AG04450 (cell line): ENCODE data around the gene IP6K1. TPM values are rescaled to one million over a fixed set of nuclear protein-coding genes. Genes with fewer than 3 reads are reported as not detected.

Source experiments
- CTCF ChIA-PET: fragments of 300-600, 350-600 bp; formaldehyde crosslinking; extraction: SDS; loops from one replicate; lab custom pipeline; 2022; ENCODE audit warnings: antibody characterized with exemption, inconsistent platforms; lab: Charles Lee
- POLR2A ChIA-PET: fragments of 350-600 bp; formaldehyde crosslinking; extraction: SDS; loops from one replicate; lab custom pipeline; 2021; ENCODE audit warnings: antibody characterized with exemption, inconsistent platforms; lab: Yijun Ruan, JAX
- DNase-seq: peaks from one replicate; pipeline ENCODE4 v3.0.0-alpha.2; 2011; ENCODE audit warnings: low read depth, low spot score
- H3K27ac ChIP-seq: one replicate; pipeline ENCODE4 v1.5.1; 2012; ENCODE audit warnings: low read depth, low read length, control low read depth
- H3K27me3 ChIP-seq: one replicate; pipeline ENCODE4 v1.6.0; 2012; ENCODE audit warnings: low read length; ENCODE audit not compliant: control insufficient read depth, insufficient read depth
- H3K4me3 ChIP-seq: 2 replicates; pipeline ENCODE4 v1.5.1; 2011; ENCODE audit warnings: mild to moderate bottlenecking, low read depth, low read length, control low read depth
- H3K9me3 ChIP-seq: 2 replicates; pipeline ENCODE4 v1.5.1; 2012; ENCODE audit warnings: low read length; ENCODE audit not compliant: control insufficient read depth, insufficient read depth
- polyA plus RNA-seq: library from polyadenylated mRNA; depleted of rRNA; stranded (reverse); fragments of >200 nt; gene quantifications from 2 replicates; pipeline ENCODE4 v1.2.3, GENCODE V29; 2011
- TF ChIP-seq, protein P1 (sequence below): IDR thresholded peaks from 2 replicates; pipeline ENCODE4 v1.5.1; 2011; ENCODE audit warnings: low read depth, low read length, control low read depth, inconsistent platforms

Gene IP6K1
- polyA plus RNA-seq, 1 experiment = 40.4 TPM

GRCh38 chr3:49733551-49733950 lies 52.8 kb downstream of the IP6K1 start:
- Histone ChIP-seq H3K27ac (no peak overlapping the region), H3K27me3 (no peaks in the 10 kb centered on the region), H3K4me3 (no peak overlapping the region), H3K9me3 (no peaks in the 10 kb centered on the region)
- POLR2A ChIA-PET = no interaction called here
- no peak for DNase-seq
- CTCF ChIA-PET = interaction anchor here (1.3 kb wide), 1 partner anchor 11 kb away, joined by 5 read pairs; no protein-coding TSS in a partner anchor
- TF ChIP-seq, protein P1, sequence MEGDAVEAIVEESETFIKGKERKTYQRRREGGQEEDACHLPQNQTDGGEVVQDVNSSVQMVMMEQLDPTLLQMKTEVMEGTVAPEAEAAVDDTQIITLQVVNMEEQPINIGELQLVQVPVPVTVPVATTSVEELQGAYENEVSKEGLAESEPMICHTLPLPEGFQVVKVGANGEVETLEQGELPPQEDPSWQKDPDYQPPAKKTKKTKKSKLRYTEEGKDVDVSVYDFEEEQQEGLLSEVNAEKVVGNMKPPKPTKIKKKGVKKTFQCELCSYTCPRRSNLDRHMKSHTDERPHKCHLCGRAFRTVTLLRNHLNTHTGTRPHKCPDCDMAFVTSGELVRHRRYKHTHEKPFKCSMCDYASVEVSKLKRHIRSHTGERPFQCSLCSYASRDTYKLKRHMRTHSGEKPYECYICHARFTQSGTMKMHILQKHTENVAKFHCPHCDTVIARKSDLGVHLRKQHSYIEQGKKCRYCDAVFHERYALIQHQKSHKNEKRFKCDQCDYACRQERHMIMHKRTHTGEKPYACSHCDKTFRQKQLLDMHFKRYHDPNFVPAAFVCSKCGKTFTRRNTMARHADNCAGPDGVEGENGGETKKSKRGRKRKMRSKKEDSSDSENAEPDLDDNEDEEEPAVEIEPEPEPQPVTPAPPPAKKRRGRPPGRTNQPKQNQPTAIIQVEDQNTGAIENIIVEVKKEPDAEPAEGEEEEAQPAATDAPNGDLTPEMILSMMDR = no peak

DNA sequence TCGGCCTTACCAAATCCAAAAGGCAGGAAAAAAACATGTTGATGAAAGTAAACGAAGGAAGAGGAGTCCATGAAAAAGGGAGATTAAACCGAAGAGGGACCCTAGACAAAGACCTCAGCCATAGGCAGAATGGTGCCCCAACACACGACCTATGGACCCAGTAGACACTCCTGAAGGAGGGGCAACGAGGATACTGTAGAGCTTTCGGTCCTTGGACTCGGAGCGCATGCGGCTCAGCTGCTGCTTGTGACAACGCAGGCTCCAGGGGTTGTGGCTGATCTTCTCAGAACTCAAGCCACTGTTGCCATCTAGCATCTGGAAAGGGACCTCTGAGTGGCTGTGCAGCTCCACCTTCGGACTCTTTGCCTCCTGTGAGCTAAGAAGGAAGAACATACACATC lies 53.7 kb downstream of the IP6K1 start:
- ChIA-PET CTCF (no interaction called here), POLR2A (no interaction called here)
- H3K4me3 ChIP-seq = no peak overlapping the region

DNA sequence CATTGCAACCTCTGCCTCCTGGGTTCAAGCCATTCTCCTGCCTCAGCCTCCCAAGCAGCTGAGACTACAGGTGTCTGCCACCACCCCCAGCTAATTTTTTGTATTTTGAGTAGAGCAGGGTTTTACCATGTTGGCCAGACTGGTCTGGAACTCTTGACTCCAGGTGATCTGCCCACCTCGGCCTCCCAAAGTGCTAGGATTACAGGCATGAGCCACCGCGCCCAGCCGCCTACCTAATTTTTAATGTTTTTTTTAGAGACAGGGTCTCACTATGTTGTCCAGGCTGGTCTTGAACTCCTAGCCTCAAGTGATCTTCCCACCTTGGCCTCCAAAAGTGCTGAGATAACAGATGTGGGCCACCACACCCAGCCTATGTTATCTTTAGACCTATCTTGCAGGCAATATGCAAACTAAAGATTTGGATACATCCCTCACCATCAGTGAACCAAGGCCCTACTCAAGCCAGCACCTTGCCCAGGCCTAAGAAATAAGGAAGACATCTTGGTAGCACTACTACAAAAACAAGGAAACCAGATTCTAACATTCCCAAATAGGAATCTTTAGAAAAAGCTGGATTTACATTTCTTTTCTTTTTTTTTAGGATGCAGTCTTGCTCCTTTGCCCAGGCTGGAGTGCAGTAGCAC lies 56.3 kb downstream of the IP6K1 start:
- POLR2A ChIA-PET = no interaction called here
- CTCF ChIA-PET = no interaction called here

More for the DNA sequence above, 53.7 kb downstream of the IP6K1 start:
- no peak for DNase-seq
- H3K27me3 ChIP-seq = no peaks in the 10 kb centered on the region
- TF ChIP-seq, protein P1 = no peak
- H3K27ac ChIP-seq = no peak overlapping the region
- no peaks in the 10 kb centered on the region for H3K9me3 ChIP-seq

DNA sequence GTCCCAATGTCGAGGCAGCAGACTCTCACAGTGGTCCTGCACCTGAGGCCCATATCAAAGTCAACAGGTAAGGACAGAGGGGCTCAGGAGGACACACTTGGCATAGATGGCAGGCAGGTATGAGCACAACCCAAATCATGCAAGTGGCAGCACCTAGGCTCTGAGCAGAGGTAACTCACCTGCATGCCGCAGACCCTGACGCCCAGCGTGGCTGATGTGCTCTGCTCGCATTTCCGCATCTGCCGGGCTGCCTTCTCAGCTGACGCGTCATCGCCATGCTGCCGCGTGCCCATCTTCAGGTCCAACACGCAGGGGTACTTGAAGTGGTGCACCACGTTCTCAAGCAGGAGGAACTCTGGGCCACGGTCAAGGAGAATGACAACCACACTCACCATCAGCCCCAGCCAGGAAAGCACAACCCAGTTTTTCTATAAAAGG lies 58.4 kb downstream of the IP6K1 start:
- POLR2A ChIA-PET = no interaction called here
- Histone ChIP-seq H3K27me3 (no peaks in the 10 kb centered on the region), H3K27ac (no peak overlapping the region), H3K9me3 (no peaks in the 10 kb centered on the region), H3K4me3 (no peak overlapping the region)
- TF ChIP-seq, protein P1 = no peak
- DNase-seq = no peak
- CTCF ChIA-PET = no interaction called here

More for the DNA sequence above, 56.3 kb downstream of the IP6K1 start:
- TF ChIP-seq, protein P1 = no peak
- Histone ChIP-seq H3K27ac (no peak overlapping the region), H3K4me3 (no peak overlapping the region), H3K27me3 (no peaks in the 10 kb centered on the region), H3K9me3 (no peaks in the 10 kb centered on the region)
- no peak for DNase-seq

GRCh38 chr3:49727154-49727923 lies 59.0 kb downstream of the IP6K1 start:
- no peak for DNase-seq
- ChIA-PET POLR2A (no interaction called here), CTCF (no interaction called here)

More at GRCh38 chr3:49727154-49727923, 59.0 kb downstream of the IP6K1 start:
- Histone ChIP-seq H3K9me3 (no peaks in the 10 kb centered on the region), H3K4me3 (no peak overlapping the region), H3K27me3 (no peaks in the 10 kb centered on the region), H3K27ac (no peak overlapping the region)
- TF ChIP-seq, protein P1 = no peak
